LHCN-M2 (cell line): ENCODE data around the gene PPP1R36. TPM values are rescaled to one million over a fixed set of nuclear protein-coding genes. Genes with fewer than 3 reads are reported as not detected.
A peak's percentile ranks its signal among the peaks of the same experiment; 100 is the strongest.
"Not testable (repeated sequence)": the region's sequence is repeated elsewhere in the genome, so short reads cannot be mapped to it uniquely, and the experiment has no call there.

Source experiments
- DNase-seq: peaks from one replicate; pipeline ENCODE4 v3.0.0-alpha.2; 2012; ENCODE audit warnings: low read depth
- total RNA-seq: library from RNA; depleted of rRNA; stranded (reverse); fragments of >200 nt; gene quantifications from 2 replicates; pipeline ENCODE4 v1.2.3, GENCODE V29; 2014

PPP1R36 gene
- total RNA-seq, 1 experiment from 2014 or later = 1.1 TPM

DNA sequence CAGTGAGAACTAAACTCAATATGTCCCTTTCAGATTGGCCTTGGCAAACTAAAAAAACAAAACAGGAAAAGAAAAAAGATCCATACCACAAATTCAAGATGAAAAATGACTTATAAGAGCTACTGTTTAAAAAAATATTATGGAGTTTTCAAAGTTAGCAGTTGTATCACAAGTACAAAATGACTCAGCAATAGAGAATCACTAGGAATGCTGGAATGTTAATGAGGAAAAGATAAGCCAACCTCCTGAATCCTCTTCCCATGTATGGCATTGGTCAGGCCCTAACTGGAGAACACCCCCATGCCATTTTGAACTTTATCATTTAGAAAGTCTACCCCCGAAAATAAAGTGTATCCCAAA is 62.2 kb downstream of the PPP1R36 start:
- peak; percentile 81 for DNase-seq

DNA sequence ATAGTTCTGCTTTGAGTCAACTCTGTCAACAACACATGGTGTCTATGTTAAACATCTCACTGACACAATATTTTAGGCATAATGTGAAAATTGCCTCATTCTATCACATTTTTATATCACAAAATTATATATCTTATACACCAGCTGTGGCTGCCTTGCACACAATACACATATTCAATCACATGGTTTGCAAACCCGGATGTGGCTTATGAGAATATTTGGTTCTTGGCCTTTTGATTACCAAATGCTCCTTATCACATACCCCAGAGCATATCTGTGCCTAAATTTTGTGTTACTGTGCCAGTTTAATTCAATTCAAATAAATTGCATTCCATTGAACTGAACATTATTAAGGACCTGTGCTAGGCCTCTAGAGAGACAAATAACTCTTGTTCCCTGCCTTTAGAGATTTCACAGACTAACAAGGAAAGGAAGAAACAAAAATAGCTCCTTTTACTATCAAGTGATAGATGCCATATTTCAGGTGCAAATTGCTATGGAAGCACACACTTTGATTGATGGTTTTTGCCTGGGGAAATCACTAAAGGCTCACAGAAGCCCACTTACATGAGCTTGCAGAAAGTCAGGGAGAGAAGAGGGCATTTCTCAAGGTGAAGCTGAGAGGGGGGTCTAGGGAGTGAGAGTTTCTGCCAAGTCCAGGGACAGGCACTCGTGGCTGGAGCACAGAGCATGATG is 63.4 kb downstream of the PPP1R36 start:
- no peak for DNase-seq

DNA sequence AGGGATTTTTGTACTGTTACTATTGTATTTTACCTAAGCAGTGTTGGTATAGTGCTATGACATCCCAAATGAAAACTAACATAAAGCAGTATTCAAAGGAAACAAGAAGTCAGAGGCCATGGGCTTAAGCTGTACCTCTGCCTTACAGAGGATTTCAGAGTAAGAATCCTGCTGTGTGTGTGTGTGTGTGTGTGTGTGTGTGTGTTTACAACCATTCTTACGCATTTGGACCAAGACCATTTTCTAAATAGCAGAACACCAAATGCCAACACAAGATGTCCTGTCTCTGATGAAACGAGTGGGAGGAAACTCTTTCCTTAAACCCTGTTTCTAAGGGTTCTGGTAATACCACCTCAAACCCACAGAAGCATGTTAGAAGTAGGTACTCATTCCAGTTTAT is 64.4 kb downstream of the PPP1R36 start:
- DNase-seq = no peak

DNA sequence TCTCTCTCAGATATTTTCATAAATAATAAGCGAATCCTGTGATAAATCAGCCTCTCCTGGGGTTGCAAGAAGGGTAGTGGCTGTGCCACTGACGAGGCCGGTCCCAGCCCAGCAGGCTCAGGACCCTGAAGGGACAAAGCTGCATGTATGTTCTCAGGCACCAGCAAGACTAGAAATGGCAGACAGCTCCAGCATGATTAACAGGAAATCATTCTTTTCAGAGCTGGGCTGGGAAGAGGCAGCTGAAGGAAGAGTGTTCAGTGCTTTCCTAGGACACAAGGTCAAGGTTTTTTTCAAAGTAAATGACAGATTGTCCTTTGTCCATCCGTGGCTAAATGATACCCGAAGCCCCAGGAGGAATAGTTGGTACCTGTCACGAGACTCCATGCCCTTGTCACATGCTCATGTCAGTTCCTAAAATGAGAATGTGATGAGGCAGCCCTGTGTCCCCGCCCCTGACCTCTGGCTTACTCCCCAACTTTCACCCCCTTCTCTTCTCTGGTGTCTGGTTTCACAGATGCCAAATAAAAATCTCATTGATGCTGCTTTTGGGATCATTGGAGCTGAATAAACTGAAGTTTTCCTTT is 65.1 kb downstream of the PPP1R36 start:
- DNase-seq = no peak

DNA sequence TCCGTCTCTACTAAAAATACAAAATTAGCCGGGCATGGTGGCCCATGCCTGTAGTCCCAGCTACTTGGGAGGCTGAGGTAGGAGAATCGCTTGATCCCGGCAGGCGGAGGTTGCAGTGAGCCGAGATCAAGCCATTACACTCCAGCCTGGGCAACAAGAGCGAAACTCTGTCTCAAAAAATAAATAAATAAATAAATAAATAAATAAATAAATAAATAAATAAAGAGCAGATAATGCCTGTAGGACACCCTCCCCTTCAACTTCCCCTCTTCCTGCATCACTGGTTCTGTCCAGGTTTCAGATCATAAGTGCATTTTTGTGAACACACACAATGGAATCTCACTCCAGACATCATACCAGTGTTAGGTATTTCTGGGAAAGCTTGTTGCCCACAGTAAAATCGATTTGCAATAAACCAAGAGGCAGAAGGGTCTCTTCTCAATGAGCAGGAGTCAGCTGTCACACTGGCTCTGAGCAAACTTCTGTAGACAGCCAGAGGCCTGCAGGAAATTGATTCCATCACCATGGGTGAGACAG is 68.2 kb downstream of the PPP1R36 start:
- not testable (repeated sequence) for DNase-seq

DNA sequence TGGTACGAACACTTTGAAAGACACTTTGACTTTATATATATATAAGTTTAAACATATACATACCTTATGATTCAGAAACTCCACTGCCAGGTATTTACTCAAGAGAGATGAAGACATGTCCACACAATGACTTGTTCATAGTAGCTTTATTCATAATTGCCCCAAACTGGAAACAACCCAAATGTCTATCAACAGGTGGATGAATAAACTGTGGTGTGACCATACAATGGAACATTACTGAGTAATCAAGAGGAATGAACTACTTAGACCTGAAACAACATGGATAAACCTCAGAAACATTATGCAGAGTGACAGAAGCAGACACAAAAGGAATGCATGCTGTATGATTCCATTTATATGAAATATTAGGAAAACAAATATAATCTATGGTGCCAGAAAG is 71.1 kb downstream of the PPP1R36 start:
- DNase-seq = peak; percentile 66

DNA sequence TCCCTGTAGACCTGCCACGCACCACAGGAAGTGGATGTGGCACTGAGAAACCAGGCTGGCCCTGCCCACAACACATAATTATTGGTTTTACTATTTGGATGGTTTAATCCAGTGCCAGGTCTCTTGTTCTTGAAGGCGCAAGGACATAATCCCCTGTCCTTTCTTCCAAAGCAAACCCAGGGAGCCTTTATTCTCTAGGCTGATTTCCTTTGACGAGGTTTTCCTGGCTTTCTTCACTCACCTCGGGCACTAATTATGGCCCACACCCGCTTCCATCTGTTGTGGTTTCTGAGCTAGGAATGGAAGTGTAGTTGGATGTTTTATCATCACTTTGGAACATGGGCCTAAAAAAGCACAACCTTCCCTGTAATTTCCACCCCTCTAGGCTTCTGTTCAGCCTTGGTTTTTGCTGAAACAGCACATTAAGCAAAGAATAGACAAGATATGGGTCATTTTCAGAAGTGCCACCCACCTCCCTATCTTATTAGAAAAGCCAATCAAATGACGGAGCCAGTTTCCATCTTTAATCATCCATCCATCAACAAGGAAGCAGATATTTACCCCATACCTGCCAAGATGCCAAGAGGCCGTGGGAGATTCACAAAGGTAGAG is 73.9 kb downstream of the PPP1R36 start:
- DNase-seq = no peak

DNA sequence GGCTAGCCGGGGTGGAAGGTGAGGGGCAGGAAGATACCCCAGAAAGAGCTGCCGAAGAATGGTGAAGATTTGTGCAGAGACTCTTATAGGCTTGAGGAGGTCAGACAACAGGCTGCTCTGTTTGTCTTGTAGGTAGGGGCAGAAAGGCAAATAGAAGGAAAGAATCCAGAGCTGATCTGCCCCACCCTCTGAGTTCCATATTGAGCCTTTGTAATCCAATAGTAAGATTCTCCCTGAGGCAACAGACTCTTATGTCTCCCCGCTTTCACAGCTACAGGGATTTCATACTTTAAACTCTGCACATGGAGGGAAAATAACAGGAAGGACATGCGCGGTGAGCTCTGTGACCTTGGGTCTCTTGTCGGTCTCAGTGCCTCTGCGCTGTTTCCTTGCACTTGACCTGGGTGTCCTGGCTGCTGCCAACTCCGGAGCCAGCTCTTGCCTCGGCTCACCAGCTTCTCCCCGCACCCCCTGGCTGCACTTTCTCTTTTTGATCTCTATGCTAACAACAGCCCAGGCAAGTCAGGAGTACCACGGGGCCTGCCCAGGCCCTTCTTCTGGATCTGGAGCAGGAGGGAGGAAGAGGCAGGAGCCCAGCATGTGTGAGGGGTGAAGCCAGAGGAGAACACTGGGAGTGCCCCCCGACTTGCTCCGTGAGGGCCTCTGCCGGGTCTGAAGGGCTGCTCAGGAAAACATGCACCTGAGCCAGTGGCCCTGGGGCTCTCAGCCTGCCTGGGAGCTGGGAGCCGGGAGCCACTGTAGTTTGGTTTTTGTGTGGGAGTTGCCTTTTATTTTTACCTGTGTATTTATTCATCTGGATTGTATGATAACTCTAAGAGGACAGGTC is 75.8 kb downstream of the PPP1R36 start:
- no peak for DNase-seq

DNA sequence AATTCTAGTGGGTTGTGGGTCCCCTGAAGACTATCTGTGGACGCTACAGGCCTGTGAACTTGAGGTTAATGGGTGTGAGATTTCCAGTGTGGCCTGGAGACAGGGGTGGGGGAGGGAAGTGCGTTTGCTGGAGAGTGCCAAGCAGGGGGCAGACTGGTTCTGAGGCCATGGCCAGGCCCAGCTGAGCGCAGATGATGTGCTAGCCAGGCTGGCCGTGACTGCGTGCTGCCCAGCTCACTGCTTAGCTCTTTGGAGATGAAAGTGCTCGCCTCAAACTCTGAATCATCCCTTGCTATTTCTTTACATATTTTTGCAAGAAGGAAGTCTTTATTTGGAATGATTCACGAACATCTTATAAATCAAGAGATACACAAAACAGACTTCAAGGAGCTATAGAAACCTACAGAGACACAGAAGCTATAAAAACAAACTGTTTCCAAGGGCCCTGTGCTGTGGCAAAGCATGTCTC is 79.2 kb downstream of the PPP1R36 start:
- DNase-seq = peak; percentile 75

DNA sequence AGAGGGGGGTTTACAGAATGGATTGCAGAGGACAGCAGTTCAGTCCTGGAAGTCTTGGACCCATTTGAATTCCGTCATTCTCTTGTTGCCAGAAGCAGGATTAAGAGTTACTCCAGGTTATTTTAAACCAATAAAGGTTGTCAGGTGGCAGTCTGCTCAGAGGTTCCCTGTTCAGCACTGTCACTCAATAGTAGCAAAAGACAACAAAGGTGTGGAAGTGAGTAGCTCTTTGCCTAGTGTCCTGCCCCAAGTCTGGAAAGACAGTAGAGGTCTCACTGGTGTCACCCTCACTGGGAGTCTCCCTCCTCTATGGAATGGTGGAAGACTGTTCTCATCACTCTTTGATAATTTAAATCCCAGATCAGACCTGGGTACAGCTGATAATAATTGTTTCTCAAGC is 81.0 kb downstream of the PPP1R36 start:
- no peak for DNase-seq

DNA sequence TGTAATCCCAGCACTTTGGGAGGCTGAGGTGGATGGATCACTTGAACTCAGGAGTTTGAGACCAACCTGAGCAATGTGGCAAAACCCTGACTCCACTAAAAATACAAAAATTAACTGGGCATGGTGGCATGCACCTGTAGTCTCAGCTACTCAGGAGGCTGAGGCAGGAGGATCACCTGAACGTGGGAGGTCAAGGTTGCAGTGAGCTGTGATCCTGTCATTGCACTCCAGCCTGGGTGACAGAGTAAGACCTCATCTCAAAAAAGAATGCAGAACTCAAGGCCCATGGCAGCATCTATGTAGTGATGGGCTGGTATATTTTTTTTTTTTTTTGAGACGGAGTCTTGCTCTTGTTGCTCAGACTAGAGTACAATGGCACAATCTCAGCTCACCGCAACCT is 81.5 kb downstream of the PPP1R36 start:
- DNase-seq = not testable (repeated sequence)

DNA sequence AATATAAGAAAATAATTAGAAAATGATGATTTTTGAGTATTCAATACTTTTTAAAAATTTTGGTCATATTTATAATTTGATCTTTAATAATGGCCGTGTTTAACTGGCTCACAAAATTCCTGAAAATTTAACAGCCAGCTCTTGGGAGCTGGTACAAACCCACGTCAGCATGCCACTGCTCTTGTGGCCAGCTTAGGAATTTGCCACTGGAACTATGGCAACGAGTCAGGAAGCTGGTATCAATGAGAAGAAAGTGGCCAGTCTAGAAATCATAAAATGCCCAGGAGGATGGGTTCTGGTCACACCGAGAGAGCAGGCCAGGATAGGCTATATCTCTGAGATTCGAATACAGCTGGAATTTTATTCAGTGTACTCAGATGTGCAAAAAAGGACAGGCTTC is 82.3 kb downstream of the PPP1R36 start:
- DNase-seq = no peak

DNA sequence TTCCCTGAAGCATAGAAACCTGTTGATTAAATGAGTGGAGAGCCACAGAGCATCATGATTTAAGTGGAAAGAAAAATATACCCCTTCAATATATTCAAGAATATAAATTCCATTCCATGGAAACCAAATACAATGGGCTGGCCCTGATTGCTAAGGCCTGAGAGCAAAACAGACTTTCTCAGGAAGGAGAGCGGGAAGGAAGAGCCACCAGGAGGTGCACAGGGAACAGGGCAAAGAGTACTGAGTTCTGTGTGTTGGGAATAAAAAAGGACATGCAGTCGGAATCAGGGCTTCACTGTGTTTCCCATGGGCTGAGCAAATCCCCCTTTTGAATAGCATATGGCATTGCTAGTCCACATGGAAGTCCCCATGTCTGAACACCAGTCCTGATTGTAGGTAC is 84.8 kb downstream of the PPP1R36 start:
- DNase-seq = no peak

DNA sequence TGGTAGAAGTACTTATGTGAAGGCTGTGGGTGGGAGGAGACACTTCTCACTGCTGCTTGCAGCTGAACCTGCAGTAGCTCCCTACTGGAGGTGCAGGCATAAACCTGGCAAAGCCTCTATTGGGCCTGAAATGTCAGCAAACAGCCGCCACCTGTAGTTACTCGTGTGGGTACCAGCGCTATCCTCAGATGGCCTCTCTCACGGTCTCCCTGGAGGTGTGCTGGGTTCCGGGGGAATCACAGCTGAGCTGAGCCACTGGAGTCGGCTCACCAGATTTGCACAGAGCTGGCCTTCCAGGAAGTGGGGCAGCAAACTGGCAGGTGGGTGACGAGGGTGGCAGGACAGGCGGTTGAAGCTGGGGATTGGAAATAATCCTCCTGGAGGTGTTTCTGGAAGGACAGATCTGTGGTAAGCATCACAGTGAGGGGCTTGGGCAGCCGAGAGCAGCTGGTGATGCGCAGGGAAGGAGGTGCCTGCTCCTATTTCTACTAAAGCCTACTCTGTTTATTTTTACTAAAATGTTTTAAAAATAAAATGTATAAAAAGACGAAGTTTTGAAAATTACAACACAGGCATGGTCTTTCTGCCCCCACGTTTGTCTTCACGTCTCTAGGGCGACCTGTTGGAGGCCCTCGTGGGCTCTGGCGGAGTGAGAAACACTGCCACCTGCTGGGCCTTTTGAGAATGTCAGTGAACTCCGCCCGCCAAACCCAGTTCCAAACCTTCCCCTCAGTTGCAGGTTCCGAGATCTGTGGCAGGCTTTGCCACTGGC is 86.6 kb downstream of the PPP1R36 start:
- no peak for DNase-seq

DNA sequence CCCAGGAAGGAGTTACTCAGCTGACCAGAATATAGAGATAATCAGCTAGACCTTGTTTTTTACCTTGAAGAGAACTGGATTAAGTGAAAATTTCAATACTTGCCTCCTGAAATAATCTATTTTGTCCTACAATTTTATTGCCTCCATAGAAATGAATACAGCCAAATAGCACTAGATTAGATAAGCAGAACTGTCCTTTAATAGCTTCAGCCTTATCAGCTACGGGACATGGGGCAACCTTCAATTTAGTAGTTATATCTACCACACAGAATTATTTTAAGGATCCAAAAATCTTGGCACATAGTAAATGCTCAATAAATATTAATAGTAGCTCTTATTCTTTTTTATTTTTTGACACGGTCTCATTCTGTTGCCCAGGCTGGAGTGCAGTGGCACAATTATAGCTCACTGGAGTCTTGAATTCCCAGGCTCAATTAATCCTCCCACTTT is 87.2 kb downstream of the PPP1R36 start:
- no peak for DNase-seq

DNA sequence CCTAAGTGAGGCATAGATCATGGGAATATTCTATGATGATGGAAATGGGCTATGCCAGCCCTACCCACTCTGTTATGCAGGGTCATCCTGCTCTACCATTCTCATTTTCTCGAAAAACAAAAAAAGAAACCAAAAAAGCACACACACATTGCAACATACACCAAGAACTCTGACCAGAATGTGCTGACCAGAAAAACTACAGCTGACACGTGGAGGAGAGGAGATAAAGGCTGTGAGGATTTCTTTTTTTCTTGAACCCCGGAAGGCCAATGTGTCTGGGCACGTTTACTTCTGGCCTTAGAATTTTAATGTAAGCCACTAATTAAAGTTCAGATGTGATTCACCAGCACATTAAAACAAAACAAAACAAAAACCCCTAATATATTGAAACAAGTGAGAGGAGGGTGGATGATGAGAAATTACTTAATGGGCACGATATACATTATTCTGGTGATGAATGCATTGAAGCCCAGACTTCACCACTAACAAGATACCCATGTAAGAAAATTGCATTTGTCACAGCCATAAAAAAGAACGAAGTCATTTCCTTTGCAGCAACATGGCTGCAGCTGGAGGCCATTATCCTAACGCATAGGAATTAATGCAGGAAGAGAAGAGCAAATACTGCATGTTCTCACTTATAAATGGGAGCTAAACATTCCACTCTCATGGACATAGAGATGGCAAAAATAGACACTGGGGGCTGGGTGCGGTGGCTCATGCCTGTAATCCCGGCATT is 88.1 kb downstream of the PPP1R36 start:
- no peak for DNase-seq

DNA sequence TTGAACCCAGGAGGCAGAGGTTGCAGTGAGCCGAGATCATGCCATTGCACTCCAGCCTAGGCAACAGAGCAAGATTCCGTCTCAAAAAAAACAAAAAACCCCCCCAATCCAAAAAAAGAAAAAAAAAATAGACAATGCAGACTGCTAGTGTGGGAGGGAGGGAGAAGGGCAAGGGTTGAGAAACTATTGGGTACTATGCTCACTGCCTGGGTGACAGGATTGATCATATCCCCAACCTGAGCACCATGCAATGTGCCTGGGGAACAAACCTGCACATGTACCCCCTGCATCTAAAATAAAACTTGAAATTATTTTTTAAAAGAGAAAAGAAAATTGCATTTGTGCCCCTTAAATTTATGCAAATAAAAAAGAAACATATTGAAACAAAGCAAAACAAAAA is 88.9 kb downstream of the PPP1R36 start:
- no peak for DNase-seq
